PFSK-1 (cell line): Measurements from ENCODE around the gene NLGN4X.

Source experiments
- FOXP2 ChIP-seq: optimal IDR thresholded peaks from 2 replicates; pipeline ENCODE3; 2011; ENCODE audit warnings: borderline replicate concordance, control low read depth, inconsistent platforms; ENCODE audit not compliant: insufficient read depth; ENCODE audit errors: extremely low read length, extremely low read depth
- POLR2AphosphoS5 ChIP-seq: IDR thresholded peaks from 2 replicates; pipeline ENCODE4 v1.6.1; 2012; ENCODE audit warnings: low read depth, mild to moderate bottlenecking, control low read depth, low read length, moderate library complexity
- SIN3A ChIP-seq: IDR thresholded peaks from 2 replicates; pipeline ENCODE4 v1.6.1; 2012; ENCODE audit warnings: mild to moderate bottlenecking, low read length, moderate library complexity, borderline replicate concordance; ENCODE audit not compliant: insufficient read depth
- TAF1 ChIP-seq: IDR thresholded peaks from 2 replicates; pipeline ENCODE4 v1.6.1; 2012; ENCODE audit warnings: low read length, control low read depth, borderline replicate concordance; ENCODE audit not compliant: insufficient read depth
- TF ChIP-seq, protein P1 (sequence below), 2 experiments: IDR thresholded peaks; 2 replicates each; pipeline versions ENCODE4 v1.6.1 to v1.8.0; 2011 to 2012; ENCODE audit warnings: low read depth in 2 of 2, low read length in 2 of 2, control low read depth in 1 of 2, inconsistent platforms in 1 of 2, mild to moderate bottlenecking in 1 of 2, moderate library complexity in 1 of 2; ENCODE audit not compliant: insufficient read depth in 1 of 2

NLGN4X gene

DNA sequence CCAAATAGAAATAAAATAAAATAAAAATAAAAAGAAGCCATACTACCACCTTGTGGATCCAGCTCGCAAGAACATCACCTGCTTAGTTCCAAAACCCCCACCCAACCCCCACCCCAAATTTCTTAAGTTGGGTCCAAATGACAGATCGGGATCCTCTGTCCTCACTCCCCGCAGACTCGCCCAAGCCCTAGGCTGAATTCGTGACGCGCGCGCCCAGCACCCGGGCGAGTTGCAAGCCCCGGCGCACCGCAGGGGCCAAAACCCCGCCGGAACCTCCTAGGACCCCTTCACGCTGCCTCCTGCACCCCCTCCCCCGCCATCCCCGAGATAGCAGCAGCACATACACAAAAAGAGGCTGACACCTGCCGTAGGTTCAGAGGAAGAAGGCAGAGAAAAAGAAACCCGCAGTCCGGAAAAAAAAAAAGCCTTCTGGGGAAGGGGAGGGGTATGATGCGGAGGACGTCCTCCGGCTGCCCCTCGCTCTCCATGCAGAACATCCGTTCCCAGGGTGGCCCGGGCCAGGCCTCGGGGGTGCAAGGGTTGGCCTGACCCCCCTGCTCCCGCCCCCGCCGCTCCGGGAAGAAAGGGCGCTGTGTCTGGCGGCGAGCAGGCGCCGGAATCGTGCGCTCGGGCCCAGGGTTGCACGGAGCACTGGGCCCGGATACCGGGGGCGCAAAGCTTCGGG is 2.6 kb downstream of the NLGN4X start:
- TF ChIP-seq SIN3A (no peak), FOXP2 (no peak), TAF1 (no peak), POLR2AphosphoS5 (no peak)
- TF ChIP-seq, protein P1, sequence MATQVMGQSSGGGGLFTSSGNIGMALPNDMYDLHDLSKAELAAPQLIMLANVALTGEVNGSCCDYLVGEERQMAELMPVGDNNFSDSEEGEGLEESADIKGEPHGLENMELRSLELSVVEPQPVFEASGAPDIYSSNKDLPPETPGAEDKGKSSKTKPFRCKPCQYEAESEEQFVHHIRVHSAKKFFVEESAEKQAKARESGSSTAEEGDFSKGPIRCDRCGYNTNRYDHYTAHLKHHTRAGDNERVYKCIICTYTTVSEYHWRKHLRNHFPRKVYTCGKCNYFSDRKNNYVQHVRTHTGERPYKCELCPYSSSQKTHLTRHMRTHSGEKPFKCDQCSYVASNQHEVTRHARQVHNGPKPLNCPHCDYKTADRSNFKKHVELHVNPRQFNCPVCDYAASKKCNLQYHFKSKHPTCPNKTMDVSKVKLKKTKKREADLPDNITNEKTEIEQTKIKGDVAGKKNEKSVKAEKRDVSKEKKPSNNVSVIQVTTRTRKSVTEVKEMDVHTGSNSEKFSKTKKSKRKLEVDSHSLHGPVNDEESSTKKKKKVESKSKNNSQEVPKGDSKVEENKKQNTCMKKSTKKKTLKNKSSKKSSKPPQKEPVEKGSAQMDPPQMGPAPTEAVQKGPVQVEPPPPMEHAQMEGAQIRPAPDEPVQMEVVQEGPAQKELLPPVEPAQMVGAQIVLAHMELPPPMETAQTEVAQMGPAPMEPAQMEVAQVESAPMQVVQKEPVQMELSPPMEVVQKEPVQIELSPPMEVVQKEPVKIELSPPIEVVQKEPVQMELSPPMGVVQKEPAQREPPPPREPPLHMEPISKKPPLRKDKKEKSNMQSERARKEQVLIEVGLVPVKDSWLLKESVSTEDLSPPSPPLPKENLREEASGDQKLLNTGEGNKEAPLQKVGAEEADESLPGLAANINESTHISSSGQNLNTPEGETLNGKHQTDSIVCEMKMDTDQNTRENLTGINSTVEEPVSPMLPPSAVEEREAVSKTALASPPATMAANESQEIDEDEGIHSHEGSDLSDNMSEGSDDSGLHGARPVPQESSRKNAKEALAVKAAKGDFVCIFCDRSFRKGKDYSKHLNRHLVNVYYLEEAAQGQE (IDR thresholded peaks at IDR 0.05; ENCODE audit: insufficient read depth in 1 of 2, low read depth in 2 of 2, low read length in 2 of 2): no peak

DNA sequence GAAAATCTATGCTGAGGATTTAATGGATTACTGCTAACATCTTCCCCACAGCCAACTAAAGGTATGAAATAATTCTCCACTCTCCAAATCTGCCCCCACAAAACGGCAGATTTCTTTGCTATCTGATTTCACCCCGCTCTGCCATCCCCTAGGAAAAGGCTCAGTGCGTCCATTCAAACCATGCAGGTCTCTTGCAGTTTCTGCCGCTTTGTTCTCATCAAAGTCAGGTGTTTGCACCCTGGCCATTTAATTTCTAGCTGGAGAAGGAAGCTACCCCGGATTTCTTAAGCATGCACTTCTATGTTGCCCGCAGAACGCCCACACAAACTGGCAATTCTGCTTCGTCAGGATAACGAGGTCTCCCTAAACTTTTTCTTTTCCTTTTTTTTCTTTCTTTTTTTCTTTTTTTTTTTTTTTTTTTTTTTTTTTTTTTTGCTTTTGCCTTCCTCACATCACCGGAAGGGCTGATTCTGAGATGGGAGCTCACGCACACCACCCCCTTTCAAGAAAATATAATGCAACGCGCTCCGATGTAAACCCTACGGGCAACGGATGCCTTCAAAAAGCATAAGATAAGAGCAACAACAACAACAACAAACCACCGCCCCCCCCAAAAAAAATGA is 3.3 kb downstream of the NLGN4X start:
- TF ChIP-seq TAF1 (no peak), POLR2AphosphoS5 (no peak), SIN3A (no peak), FOXP2 (no peak)

DNA sequence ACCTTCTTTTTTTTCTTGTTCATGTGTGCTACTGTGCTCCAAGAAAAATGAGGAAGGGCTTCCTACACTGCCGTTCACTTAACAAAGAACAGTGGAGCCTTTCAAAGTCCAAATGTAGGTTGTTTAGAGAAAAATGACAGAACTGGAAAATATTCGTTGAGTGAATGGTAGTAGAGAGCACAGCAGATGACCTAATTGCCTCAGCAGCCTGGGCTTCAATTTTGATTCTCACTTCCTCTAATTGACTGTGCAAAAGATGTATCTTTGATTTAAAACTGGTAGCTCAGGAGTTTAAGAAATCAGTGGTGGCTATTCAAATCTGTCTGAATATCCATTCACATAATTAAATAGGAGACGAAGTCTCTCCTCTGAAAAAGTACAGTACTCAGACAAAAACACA is 5.2 kb downstream of the NLGN4X start:
- TF ChIP-seq TAF1 (no peak), FOXP2 (no peak)

DNA sequence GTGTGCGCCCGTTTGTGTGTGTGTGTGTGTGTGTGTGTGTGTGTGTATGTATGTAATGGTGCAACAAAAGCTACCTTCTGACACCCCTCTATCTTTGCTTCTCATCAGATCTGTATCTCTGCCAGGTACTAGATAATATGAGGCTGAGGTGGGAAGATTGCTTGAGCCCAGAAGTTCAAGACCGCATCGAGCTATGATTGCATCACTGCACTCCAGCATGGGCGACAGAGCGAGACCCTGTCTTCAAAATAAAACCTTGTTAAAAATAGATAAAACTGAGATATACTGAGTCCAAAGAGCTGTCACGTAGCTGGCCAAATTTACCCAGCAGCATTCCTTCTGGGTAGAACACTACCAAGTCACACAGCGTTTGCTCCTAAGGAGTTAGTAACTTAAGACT is 18.4 kb downstream of the NLGN4X start:
- no peak for TF ChIP-seq TAF1
- TF ChIP-seq FOXP2: no peak
- TF ChIP-seq POLR2AphosphoS5: no peak
- TF ChIP-seq, protein P1 (IDR thresholded peaks at IDR 0.05; ENCODE audit: insufficient read depth in 1 of 2, low read depth in 2 of 2, low read length in 2 of 2): no peak
- no peak for TF ChIP-seq SIN3A

DNA sequence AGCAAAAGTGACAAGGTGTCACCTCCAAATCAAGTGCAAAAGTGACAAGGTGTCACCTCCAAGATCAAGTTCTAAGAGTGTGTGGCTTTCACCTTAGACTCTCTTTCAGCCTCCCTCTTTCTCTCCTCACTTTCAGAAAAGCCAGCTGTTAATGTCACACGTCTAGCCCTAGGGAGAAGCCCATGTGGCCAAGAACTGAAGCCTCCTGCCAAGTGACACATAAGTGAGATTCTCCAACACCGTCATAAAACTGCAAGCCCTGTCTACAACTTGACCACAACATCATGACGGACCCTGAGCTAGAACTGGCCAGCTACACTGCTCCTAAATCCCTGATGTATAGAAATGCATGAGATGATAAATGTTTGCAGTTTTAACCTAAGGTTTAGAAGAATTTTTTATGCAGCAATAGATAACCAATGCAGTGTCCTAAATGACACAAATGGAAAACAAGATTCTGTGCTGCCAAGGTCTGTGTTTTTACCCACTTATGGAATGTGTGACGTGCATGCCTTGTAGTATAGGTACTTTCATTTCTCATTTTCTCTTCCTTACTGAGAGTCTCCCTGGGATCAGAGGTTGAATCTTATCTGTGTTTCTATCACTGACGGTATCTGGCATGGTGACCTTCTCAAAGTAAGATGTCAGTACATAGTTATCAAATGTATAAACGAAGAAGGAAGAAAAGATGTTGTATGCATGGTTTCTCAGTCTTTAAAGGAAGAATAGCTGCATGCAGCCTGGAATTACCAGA is 25.0 kb downstream of the NLGN4X start:
- TF ChIP-seq, protein P1 (IDR thresholded peaks at IDR 0.05; ENCODE audit: insufficient read depth in 1 of 2, low read depth in 2 of 2, low read length in 2 of 2): no peak
- TF ChIP-seq SIN3A: no peak
- TF ChIP-seq TAF1: no peak
- no peak for TF ChIP-seq FOXP2
- no peak for TF ChIP-seq POLR2AphosphoS5

DNA sequence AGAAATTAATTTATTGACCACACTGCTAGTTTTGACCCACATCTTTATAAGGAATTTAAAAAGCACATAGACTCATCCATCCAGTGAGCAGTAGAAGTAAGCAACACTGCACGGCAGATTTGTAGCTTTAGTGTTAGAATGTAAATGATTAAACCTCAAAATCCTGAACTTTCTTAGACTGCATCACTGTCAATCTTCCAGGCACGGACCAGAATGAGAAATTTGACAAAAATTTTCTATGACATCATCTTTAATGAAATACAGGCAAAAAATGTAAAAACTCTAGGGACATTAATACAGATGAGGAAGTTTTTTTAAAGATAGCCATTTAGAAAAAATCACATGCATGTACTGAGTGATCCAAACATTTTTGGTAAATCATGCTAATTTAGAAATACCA is 29.2 kb downstream of the NLGN4X start:
- TF ChIP-seq, protein P1 (IDR thresholded peaks at IDR 0.05; ENCODE audit: insufficient read depth in 1 of 2, low read depth in 2 of 2, low read length in 2 of 2): no peak
- TF ChIP-seq SIN3A (no peak), POLR2AphosphoS5 (no peak), FOXP2 (no peak), TAF1 (no peak)
